NCI-H1417 treated with DMSO at 0.1 percent for 48 hours (cell line): ENCODE results near the gene MTURN.

Experiments used
- DNase-seq: peaks from one replicate; lab custom pipeline; 2025; lab: John Stamatoyannopoulos, UW

The MTURN gene

GRCh38 chr7:30162133-30162532, 27.3 kb downstream of the MTURN start:
- no peak for DNase-seq

GRCh38 chr7:30162622-30163124, 27.9 kb downstream of the MTURN start:
- DNase-seq: peak; percentile 85

- DNase-seq: no peak
These were observed 28.6 kb downstream of the MTURN start for GRCh38 chr7:30163231-30163894.

GRCh38 chr7:30164567-30164966, 29.8 kb downstream of the MTURN start:
- DNase-seq: peak; percentile 37

GRCh38 chr7:30165590-30165989, 30.8 kb downstream of the MTURN start:
- DNase-seq: no peak

GRCh38 chr7:30166155-30166840, 31.5 kb downstream of the MTURN start:
- DNase-seq: peak; percentile 66

- no peak for DNase-seq
These were observed 32.1 kb downstream of the MTURN start for GRCh38 chr7:30166841-30167235.

GRCh38 chr7:30167901-30168300, 33.1 kb downstream of the MTURN start:
- no peak for DNase-seq

GRCh38 chr7:30168835-30169573, 34.2 kb downstream of the MTURN start:
- no peak for DNase-seq

- no peak for DNase-seq
These were observed 34.8 kb downstream of the MTURN start for GRCh38 chr7:30169579-30169978.

GRCh38 chr7:30170476-30171205, 35.9 kb downstream of the MTURN start:
- DNase-seq: no peak

GRCh38 chr7:30171766-30172447, 37.1 kb downstream of the MTURN start:
- DNase-seq: no peak

- no peak for DNase-seq
These were observed 37.7 kb downstream of the MTURN start for GRCh38 chr7:30172451-30172850.

- DNase-seq: peak; percentile 75
These were observed 38.5 kb downstream of the MTURN start for GRCh38 chr7:30173058-30173897.

GRCh38 chr7:30175180-30175579, 40.4 kb downstream of the MTURN start:
- no peak for DNase-seq

- no peak for DNase-seq
These were observed 40.9 kb downstream of the MTURN start for GRCh38 chr7:30175636-30176147.

GRCh38 chr7:30176463-30177109, 41.8 kb downstream of the MTURN start:
- DNase-seq: no peak

GRCh38 chr7:30177186-30177585, 42.4 kb downstream of the MTURN start:
- DNase-seq: no peak

- DNase-seq: no peak
These were observed 43.2 kb downstream of the MTURN start for GRCh38 chr7:30177965-30178364.
